HEK293T (cell line): Measurements from ENCODE around the gene TAF3.

Source experiments
- BHLHE40 ChIP-seq: fragments of 450-650 bp; IDR thresholded peaks from 2 replicates; pipeline ENCODE4 v1.6.1; 2016; ENCODE audit warnings: mild to moderate bottlenecking, moderate library complexity, borderline replicate concordance
- SUZ12 ChIP-seq: fragments of 450-650 bp; IDR thresholded peaks from 2 replicates; pipeline ENCODE4 v1.6.1; 2016; ENCODE audit warnings: mild to moderate bottlenecking
- TARDBP ChIP-seq: fragments of 450-650 bp; IDR thresholded peaks from 2 replicates; pipeline ENCODE4 v1.6.1; 2016

DNA sequence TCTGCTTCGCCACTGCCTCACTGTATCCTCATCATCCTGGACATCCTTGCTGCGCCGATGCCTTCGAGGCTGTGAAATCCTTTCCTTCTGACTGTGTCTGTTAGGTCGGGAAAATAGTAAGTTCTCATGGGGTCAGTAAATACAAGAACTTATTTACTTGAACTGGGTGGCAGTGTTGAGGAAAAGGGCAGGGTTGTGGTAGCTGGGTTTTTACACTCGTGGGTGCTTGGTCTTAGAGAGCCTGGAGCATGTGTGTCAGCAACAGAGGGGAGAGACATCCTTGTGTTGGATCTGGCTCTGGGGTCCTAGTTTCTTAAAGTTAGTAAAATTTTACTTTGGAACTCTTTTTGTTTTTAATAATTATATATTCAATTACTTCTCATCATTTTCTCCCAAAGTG lies 123.3 kb downstream of the TAF3 start:
- TF ChIP-seq BHLHE40 (no peak), TARDBP (no peak), SUZ12 (no peak)
